NCI-H1930 (cell line): ENCODE measurements around the gene SLC9A8.

Experiments used
- DNase-seq, 2 experiments: peaks; one replicate each; lab custom pipeline; 2025; lab: John Stamatoyannopoulos, UW

The SLC9A8 gene

GRCh38 chr20:49874696-49875095 lies 62.1 kb downstream of the SLC9A8 start:
- no peak for DNase-seq

- no peak for DNase-seq
These were observed 64.8 kb downstream of the SLC9A8 start for GRCh38 chr20:49877386-49877921.

- no peak for DNase-seq
These were observed 66.3 kb downstream of the SLC9A8 start for GRCh38 chr20:49878977-49879376.

- no peak for DNase-seq
These were observed 67.5 kb downstream of the SLC9A8 start for GRCh38 chr20:49880177-49880576.

- DNase-seq: no peak
These were observed 68.3 kb downstream of the SLC9A8 start for GRCh38 chr20:49880724-49881445.

- no peak for DNase-seq
These were observed 69.7 kb downstream of the SLC9A8 start for GRCh38 chr20:49882171-49882970.

GRCh38 chr20:49883246-49883802 lies 70.7 kb downstream of the SLC9A8 start:
- no peak for DNase-seq

- DNase-seq: no peak
These were observed 73.1 kb downstream of the SLC9A8 start for GRCh38 chr20:49885558-49886332.

- no peak for DNase-seq
These were observed 74.1 kb downstream of the SLC9A8 start for GRCh38 chr20:49886571-49887213.

- no peak for DNase-seq
These were observed 74.9 kb downstream of the SLC9A8 start for GRCh38 chr20:49887251-49888211.

GRCh38 chr20:49888212-49889000 lies 75.8 kb downstream of the SLC9A8 start:
- peak; percentile 29 to 66 for DNase-seq

- no peak for DNase-seq
These were observed 76.6 kb downstream of the SLC9A8 start for GRCh38 chr20:49889001-49889934.

GRCh38 chr20:49889935-49890333 lies 77.3 kb downstream of the SLC9A8 start:
- no peak for DNase-seq

GRCh38 chr20:49890471-49891361 lies 78.1 kb downstream of the SLC9A8 start:
- DNase-seq: no peak

- DNase-seq: no peak
These were observed 79.0 kb downstream of the SLC9A8 start for GRCh38 chr20:49891476-49892110.

- DNase-seq: no peak
These were observed 79.6 kb downstream of the SLC9A8 start for GRCh38 chr20:49892260-49892659.

- DNase-seq: no peak
These were observed 80.2 kb downstream of the SLC9A8 start for GRCh38 chr20:49892817-49893216.
